ENCODE measurements around the gene HCFC1. TPM values are rescaled to one million over a fixed set of nuclear protein-coding genes. Genes with fewer than 3 reads are reported as not detected.

Gene HCFC1
- polyA plus RNA-seq, 3 donors = 31.7 to 37.5 (median 36.7) TPM

DNA sequence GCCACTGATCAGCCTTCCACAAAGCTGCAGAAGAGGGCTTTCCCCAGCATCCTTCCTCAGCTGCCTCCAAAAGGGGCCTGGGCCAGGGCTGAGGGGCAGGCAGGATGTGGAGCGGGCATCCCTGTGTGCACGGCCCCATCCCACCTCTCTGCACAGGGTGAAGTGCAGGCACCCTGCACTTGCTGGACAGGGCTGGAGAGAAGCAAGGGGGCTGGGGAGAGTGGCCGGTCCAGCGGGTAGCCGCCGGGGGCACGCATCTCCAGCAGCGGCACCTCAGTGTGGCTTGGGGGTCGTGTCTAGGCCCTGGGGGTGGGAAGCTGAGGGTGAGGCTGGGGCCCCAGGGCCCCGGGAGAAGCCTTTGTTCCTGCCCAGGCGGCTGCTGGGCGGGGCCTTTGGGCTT is 64.2 kb downstream of the HCFC1 start:
- DNase-seq (ENCODE audit: low read depth in 3 of 3, low spot score in 2 of 3) = no peak

GRCh38 chrX:153906126-153906917 is 65.3 kb downstream of the HCFC1 start:
- DNase-seq (ENCODE audit: low read depth in 3 of 3, low spot score in 2 of 3) = no peak

DNA sequence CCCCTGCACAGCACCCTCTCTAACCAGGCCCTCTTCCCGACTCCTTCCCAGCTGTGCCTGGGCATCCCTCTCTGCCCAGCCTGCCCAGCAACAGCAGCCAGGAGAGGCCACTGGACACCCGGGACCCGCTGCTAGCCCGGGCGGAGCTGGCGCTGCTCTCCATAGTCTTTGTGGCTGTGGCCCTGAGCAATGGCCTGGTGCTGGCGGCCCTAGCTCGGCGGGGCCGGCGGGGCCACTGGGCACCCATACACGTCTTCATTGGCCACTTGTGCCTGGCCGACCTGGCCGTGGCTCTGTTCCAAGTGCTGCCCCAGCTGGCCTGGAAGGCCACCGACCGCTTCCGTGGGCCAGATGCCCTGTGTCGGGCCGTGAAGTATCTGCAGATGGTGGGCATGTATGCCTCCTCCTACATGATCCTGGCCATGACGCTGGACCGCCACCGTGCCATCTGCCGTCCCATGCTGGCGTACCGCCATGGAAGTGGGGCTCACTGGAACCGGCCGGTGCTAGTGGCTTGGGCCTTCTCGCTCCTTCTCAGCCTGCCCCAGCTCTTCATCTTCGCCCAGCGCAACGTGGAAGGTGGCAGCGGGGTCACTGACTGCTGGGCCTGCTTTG is 66.0 kb downstream of the HCFC1 start:
- DNase-seq (ENCODE audit: low read depth in 3 of 3, low spot score in 2 of 3) = no peak

GRCh38 chrX:153903991-153904957 is 67.3 kb downstream of the HCFC1 start, which contains the start of gene AVPR2:
Gene AVPR2, plus strand, starts transcription at chrX:153904673. Its CDS starts 473 bp downstream, at chrX:153905146.
- DNase-seq (ENCODE audit: low read depth in 3 of 3, low spot score in 2 of 3) = no peak

- no peak for DNase-seq (ENCODE audit: low read depth in 3 of 3, low spot score in 2 of 3)
These were observed 68.2 kb downstream of the HCFC1 start for GRCh38 chrX:153903238-153903980.

GRCh38 chrX:153902385-153902784 is 69.2 kb downstream of the HCFC1 start:
- no peak for DNase-seq (ENCODE audit: low read depth in 3 of 3, low spot score in 2 of 3)

GRCh38 chrX:153901753-153902140 is 69.9 kb downstream of the HCFC1 start:
- DNase-seq (ENCODE audit: low read depth in 3 of 3, low spot score in 2 of 3) = no peak

- no peak for DNase-seq (ENCODE audit: low read depth in 3 of 3, low spot score in 2 of 3)
These were observed 70.5 kb downstream of the HCFC1 start for GRCh38 chrX:153900831-153901752.

DNA sequence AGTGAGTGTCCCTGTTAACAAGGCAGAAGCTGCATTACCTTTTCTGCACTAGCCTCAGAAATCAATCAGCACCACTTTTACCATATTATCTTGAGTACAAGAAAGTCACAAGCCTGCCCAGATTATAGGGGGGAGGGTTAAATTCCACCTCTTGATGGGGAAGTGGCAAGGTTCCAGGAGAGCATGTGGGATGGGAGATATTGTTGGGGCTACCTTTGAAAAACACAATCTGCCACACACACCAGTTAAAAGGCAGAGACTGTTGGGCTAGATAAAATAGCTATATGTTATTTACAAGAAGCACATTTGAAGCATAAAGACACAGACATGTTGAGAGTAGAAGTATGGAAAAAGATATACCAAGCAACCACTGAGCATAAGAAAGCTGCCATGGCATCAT is 73.7 kb downstream of the HCFC1 start:
- DNase-seq (ENCODE audit: low read depth in 3 of 3, low spot score in 2 of 3) = no peak

Other genes with a start within 250 kb of the HCFC1 start
- gene BCAP31, start 247.4 kb downstream of the HCFC1 start, polyA plus RNA-seq (ENCODE audit: insufficient read length in 3 of 3) = 100 to 1,000 TPM; 191 to 206 (median 202) TPM
- gene ABCD1, start 247.0 kb downstream of the HCFC1 start, polyA plus RNA-seq (ENCODE audit: insufficient read length in 3 of 3) = 1 to 10 TPM; 7.2 to 7.7 (median 7.4) TPM
- gene PLXNB3, start 207.6 kb downstream of the HCFC1 start, polyA plus RNA-seq (ENCODE audit: insufficient read length in 3 of 3) = 1 to 10 TPM in 2 of 3 donors, under 1 TPM in 1; 0.96 to 1.7 (median 1.6) TPM
- gene SRPK3, start 190.8 kb downstream of the HCFC1 start, polyA plus RNA-seq (ENCODE audit: insufficient read length in 3 of 3) = under 1 TPM; 0.55 to 0.78 (median 0.72) TPM
- gene IDH3G, start 177.4 kb downstream of the HCFC1 start, polyA plus RNA-seq (ENCODE audit: insufficient read length in 3 of 3) = 10 to 100 TPM; 71.7 to 83.7 (median 77.2) TPM
- gene SSR4, start 177.2 kb downstream of the HCFC1 start, polyA plus RNA-seq (ENCODE audit: insufficient read length in 3 of 3) = 100 to 1,000 TPM; 135 to 164 (median 160) TPM
- 1 to 10 TPM; 6.8 to 7.1 (median 6.9) TPM for gene PDZD4, start 141.3 kb downstream of the HCFC1 start, polyA plus RNA-seq (ENCODE audit: insufficient read length in 3 of 3)
- gene L1CAM, start 85.6 kb downstream of the HCFC1 start, polyA plus RNA-seq (ENCODE audit: insufficient read length in 3 of 3) = 10 to 100 TPM; 39.8 to 50.8 (median 47.8) TPM
- gene AVPR2, start 67.1 kb downstream of the HCFC1 start, polyA plus RNA-seq (ENCODE audit: insufficient read length in 3 of 3) = 1 to 10 TPM; 1.4 to 2.4 (median 1.7) TPM
- gene ARHGAP4, start 45.6 kb downstream of the HCFC1 start, polyA plus RNA-seq (ENCODE audit: insufficient read length in 3 of 3) = 10 to 100 TPM; 23.5 to 25.8 (median 23.5) TPM
- 10 to 100 TPM; 54.7 to 62.2 (median 61.4) TPM for gene NAA10, start 36.8 kb downstream of the HCFC1 start, polyA plus RNA-seq (ENCODE audit: insufficient read length in 3 of 3)
- 10 to 100 TPM; 13.9 to 17.9 (median 17.2) TPM for gene RENBP, start 27.2 kb downstream of the HCFC1 start, polyA plus RNA-seq (ENCODE audit: insufficient read length in 3 of 3)
- 1 to 10 TPM; 5.8 to 6.1 (median 6.0) TPM for gene TMEM187, start 936 bp upstream of the HCFC1 start, polyA plus RNA-seq (ENCODE audit: insufficient read length in 3 of 3)
- 10 to 100 TPM; 47.8 to 55.8 (median 53.0) TPM for gene IRAK1, start 48.1 kb upstream of the HCFC1 start, polyA plus RNA-seq (ENCODE audit: insufficient read length in 3 of 3)
- 10 to 100 TPM; 23.6 to 27.9 (median 27.4) TPM for gene MECP2, start 125.9 kb upstream of the HCFC1 start, polyA plus RNA-seq (ENCODE audit: insufficient read length in 3 of 3)
- gene OPN1LW, start 172.4 kb upstream of the HCFC1 start, polyA plus RNA-seq (ENCODE audit: insufficient read length in 3 of 3) = not detected
- not detected for gene OPN1MW, start 210.8 kb upstream of the HCFC1 start, polyA plus RNA-seq (ENCODE audit: insufficient read length in 3 of 3)
- not detected for gene OPN1MW2, start 247.9 kb upstream of the HCFC1 start, polyA plus RNA-seq (ENCODE audit: insufficient read length in 3 of 3)